Measurements from ENCODE around the gene FTO.
A peak's percentile ranks its signal among the peaks of the same experiment; 100 is the strongest.
"Not testable (repeated sequence)": the region's sequence is repeated elsewhere in the genome, so short reads cannot be mapped to it uniquely, and the experiment has no call there.

Gene FTO

GRCh38 chr16:54181683-54182329 is 477.9 kb downstream of the FTO start:
- not testable (repeated sequence) for DNase-seq (ENCODE audit: low spot score)

- no peak for DNase-seq (ENCODE audit: low spot score)
Observed at GRCh38 chr16:54185045-54185444, 481.1 kb downstream of the FTO start.

- no peak for DNase-seq (ENCODE audit: low spot score)
Observed at GRCh38 chr16:54191163-54191562, 487.2 kb downstream of the FTO start.

GRCh38 chr16:54191592-54191991 is 487.6 kb downstream of the FTO start:
- no peak for DNase-seq (ENCODE audit: low spot score)

- no peak for DNase-seq (ENCODE audit: low spot score)
Observed at GRCh38 chr16:54193013-54193664, 489.2 kb downstream of the FTO start.

GRCh38 chr16:54193665-54194333 is 489.8 kb downstream of the FTO start:
- peak; percentile 82 for DNase-seq (ENCODE audit: low spot score)

- DNase-seq (ENCODE audit: low spot score): no peak
Observed at GRCh38 chr16:54194334-54194743, 490.4 kb downstream of the FTO start.

GRCh38 chr16:54197758-54198157 is 493.8 kb downstream of the FTO start:
- no peak for DNase-seq (ENCODE audit: low spot score)

- DNase-seq (ENCODE audit: low spot score): no peak
Observed at GRCh38 chr16:54199487-54200160, 495.7 kb downstream of the FTO start.

GRCh38 chr16:54200161-54200534 is 496.2 kb downstream of the FTO start:
- DNase-seq (ENCODE audit: low spot score): no peak

- DNase-seq (ENCODE audit: low spot score): no peak
Observed at GRCh38 chr16:54200720-54201119, 496.8 kb downstream of the FTO start.

- DNase-seq (ENCODE audit: low spot score): no peak
Observed at GRCh38 chr16:54201200-54201599, 497.2 kb downstream of the FTO start.

All from kidney tubule cell (primary cell).